ENCODE results near the gene EVC2.

- TF ChIP-seq CTCF (conservative IDR thresholded peaks at IDR 0.05; ENCODE audit: low read length) (no peak), EZH2phosphoT487 (IDR thresholded peaks at IDR 0.05; ENCODE audit: borderline replicate concordance) (no peak)
Measured at GRCh38 chr4:5658974-5659373, 49.4 kb downstream of the EVC2 start.
